Right lobe of liver (tissue), 6 donors: Measurements from ENCODE around the gene CTSH. TPM values are rescaled to one million over a fixed set of nuclear protein-coding genes. Genes with fewer than 3 reads are reported as not detected.
A peak's percentile ranks its signal among the peaks of the same experiment; 100 is the strongest.

Source experiments
- ATAC-seq, 4 donors: fragments of 200-7000 bp; cut with Tn5 transposase; one replicate each; pipeline ENCODE4 v1.9.1; 2020; ENCODE audit warnings: mild to moderate bottlenecking in 4 of 4, moderate library complexity in 4 of 4
- DNase-seq, 3 donors: peaks; one replicate each; pipeline ENCODE4 v3.0.0-alpha.2; 2020
- H3K27ac ChIP-seq, 3 donors: fragments of 200-600 bp; one replicate each; pipeline ENCODE4 v1.8.0; 2022
- H3K27me3 ChIP-seq, 2 donors: fragments of 200-600 bp; one replicate each; pipeline ENCODE4 v1.8.0; 2022
- H3K36me3 ChIP-seq, 4 donors: fragments of 200-600 bp; sonication (generic) in 1 of 4; one replicate each; pipeline versions ENCODE4 v1.5.1 to v1.8.0; 2017 to 2022; ENCODE audit warnings: control low read depth in 1 of 4
- H3K4me1 ChIP-seq, 4 donors: fragments of 200-600 bp; sonication (generic) in 1 of 4; one replicate each; pipeline versions ENCODE4 v1.5.1 to v1.8.0; 2017 to 2022; ENCODE audit warnings: control low read depth in 1 of 4
- H3K4me3 ChIP-seq, 3 donors: fragments of 200-600 bp; one replicate each; pipeline ENCODE4 v1.8.0; 2022
- H3K9me3 ChIP-seq, 4 donors: fragments of 200-600 bp; sonication (generic) in 1 of 4; one replicate each; pipeline versions ENCODE4 v1.5.1 to v1.8.0; 2017 to 2022; ENCODE audit warnings: control low read depth in 1 of 4
- CTCF ChIP-seq, 4 donors: fragments of 200-600 bp in 3 of 4; fragments of 450-650 bp in 1 of 4; IDR thresholded peaks; one replicate each; pipeline versions ENCODE4 v1.5.1 to v1.8.0; 2016 to 2022; ENCODE audit warnings: antibody characterized with exemption in 4 of 4, mild to moderate bottlenecking in 2 of 4
- POLR2A ChIP-seq: fragments of 450-650 bp; IDR thresholded peaks from one replicate; pipeline ENCODE4 v1.6.1; 2017; ENCODE audit warnings: antibody characterized with exemption, mild to moderate bottlenecking
- WGBS: methylation state at CpG from one replicate; pipeline ENCODE4 v1.1.6; 2018; ENCODE audit warnings: low coverage, low lambda C conversion rate; ENCODE audit not compliant: insufficient coverage; ENCODE audit errors: missing lambda C conversion rate; 5-methylcytosine and 5-hydroxymethylcytosine counted together
- intact Hi-C, 2 donors: fragments of 100-400 bp; cut with DNase I; formaldehyde crosslinking; loops; one replicate each; pipeline versions ENCODE4 v1.11.2 to v1.14.1; 2022
- total RNA-seq, 6 experiments: library from RNA; depleted of rRNA in 2 of 6; stranded (reverse); fragments of >200 nt in 2 of 6; fragmentation: NEBNext Ultra II Directional in 3 of 6; extraction: Animal tissue kit (Norgen Biotek cat#: 25700) in 3 of 6; gene quantifications; one replicate each; pipeline versions ENCODE4 v1.1.0 to v1.2.4, GENCODE V29; 2016 to 2023
- donor health status: DM: no; HTN: yes; CAD: no.
- donor health status: DM: no; HTN: no; CAD: no.
- donor health status: DM: no; HTN: no; CAD: no.
- donor health status: DM: no; HTN: yes; CAD: no.
- donor health status: DM: no; HTN: yes; CAD: no.

CTSH gene
- total RNA-seq, 6 experiments from 2014 or later: 32.0 to 183 (median 98.1) TPM

GRCh38 chr15:78915341-78916087 lies 29.3 kb downstream of the CTSH start:
- H3K36me3 ChIP-seq: peaks cover 3 to 21% (median 5%) of the 10 kb centered on the region in 4 donors
- H3K4me3 ChIP-seq: no peak overlapping the region
- no peaks in the 10 kb centered on the region for H3K9me3 ChIP-seq
- TF ChIP-seq CTCF (IDR thresholded peaks at IDR 0.05): no peak
- no peak for TF ChIP-seq POLR2A
- 89% methylated on average over 4 of the region's 12 CpGs for WGBS
- peaks cover 0 to 44% (median 0%) of the 10 kb centered on the region in 4 donors for H3K4me1 ChIP-seq
- DNase-seq (no peak), ATAC-seq (peak; percentile 55 to 72 (median 67))
- no peaks in the 10 kb centered on the region for H3K27me3 ChIP-seq
- intact Hi-C loops: no loop called here
- peak overlapping the region in 1 of 3 donors; percentile 23 for H3K27ac ChIP-seq

GRCh38 chr15:78914027-78914764 lies 30.6 kb downstream of the CTSH start:
- Histone ChIP-seq H3K9me3 (no peaks in the 10 kb centered on the region), H3K4me1 (peaks cover 0 to 44% (median 0%) of the 10 kb centered on the region in 4 donors), H3K36me3 (peaks cover 0 to 21% (median 5%) of the 10 kb centered on the region in 4 donors), H3K27ac (no peak overlapping the region), H3K4me3 (no peak overlapping the region), H3K27me3 (no peaks in the 10 kb centered on the region)
- peak; percentile 34 to 48 (median 36) for ATAC-seq
- no peak for DNase-seq
- peak; percentile 21 to 43 (median 26) for TF ChIP-seq CTCF (IDR thresholded peaks at IDR 0.05)
- no peak for TF ChIP-seq POLR2A
- intact Hi-C loops: no loop called here
- WGBS: 65% methylated on average over 6 of the region's 13 CpGs

GRCh38 chr15:78913012-78913411 lies 31.8 kb downstream of the CTSH start:
- no peaks in the 10 kb centered on the region for H3K9me3 ChIP-seq
- H3K36me3 ChIP-seq: peaks cover 5 to 24% (median 7%) of the 10 kb centered on the region in 4 donors
- no peak overlapping the region for H3K4me3 ChIP-seq
- H3K27me3 ChIP-seq: no peaks in the 10 kb centered on the region
- intact Hi-C loops: no loop called here
- DNase-seq (no peak), ATAC-seq (no peak)
- peaks cover 0 to 44% (median 0%) of the 10 kb centered on the region in 4 donors for H3K4me1 ChIP-seq
- 67% methylated on average over 2 of the region's 3 CpGs for WGBS
- TF ChIP-seq CTCF (IDR thresholded peaks at IDR 0.05): no peak
- H3K27ac ChIP-seq: no peak overlapping the region

GRCh38 chr15:78912316-78912715 lies 32.5 kb downstream of the CTSH start:
- 60% methylated on average over 2 of the region's 2 CpGs for WGBS
- no peak for TF ChIP-seq POLR2A
- TF ChIP-seq CTCF (IDR thresholded peaks at IDR 0.05): no peak
- no peaks in the 10 kb centered on the region for H3K9me3 ChIP-seq
- DNase-seq (no peak), ATAC-seq (no peak)
- no peak overlapping the region for H3K4me3 ChIP-seq
- peaks cover 5 to 26% (median 8%) of the 10 kb centered on the region in 4 donors for H3K36me3 ChIP-seq
- no peak overlapping the region for H3K27ac ChIP-seq
- intact Hi-C loops: no loop called here
- peaks cover 0 to 39% (median 0%) of the 10 kb centered on the region in 4 donors for H3K4me1 ChIP-seq
- H3K27me3 ChIP-seq: no peaks in the 10 kb centered on the region
